ENCODE measurements around the gene ZBTB18. TPM values are rescaled to one million over a fixed set of nuclear protein-coding genes. Genes with fewer than 3 reads are reported as not detected.

ZBTB18 gene
- total RNA-seq, 1 experiment from 2014 or later = 11.7 TPM

DNA sequence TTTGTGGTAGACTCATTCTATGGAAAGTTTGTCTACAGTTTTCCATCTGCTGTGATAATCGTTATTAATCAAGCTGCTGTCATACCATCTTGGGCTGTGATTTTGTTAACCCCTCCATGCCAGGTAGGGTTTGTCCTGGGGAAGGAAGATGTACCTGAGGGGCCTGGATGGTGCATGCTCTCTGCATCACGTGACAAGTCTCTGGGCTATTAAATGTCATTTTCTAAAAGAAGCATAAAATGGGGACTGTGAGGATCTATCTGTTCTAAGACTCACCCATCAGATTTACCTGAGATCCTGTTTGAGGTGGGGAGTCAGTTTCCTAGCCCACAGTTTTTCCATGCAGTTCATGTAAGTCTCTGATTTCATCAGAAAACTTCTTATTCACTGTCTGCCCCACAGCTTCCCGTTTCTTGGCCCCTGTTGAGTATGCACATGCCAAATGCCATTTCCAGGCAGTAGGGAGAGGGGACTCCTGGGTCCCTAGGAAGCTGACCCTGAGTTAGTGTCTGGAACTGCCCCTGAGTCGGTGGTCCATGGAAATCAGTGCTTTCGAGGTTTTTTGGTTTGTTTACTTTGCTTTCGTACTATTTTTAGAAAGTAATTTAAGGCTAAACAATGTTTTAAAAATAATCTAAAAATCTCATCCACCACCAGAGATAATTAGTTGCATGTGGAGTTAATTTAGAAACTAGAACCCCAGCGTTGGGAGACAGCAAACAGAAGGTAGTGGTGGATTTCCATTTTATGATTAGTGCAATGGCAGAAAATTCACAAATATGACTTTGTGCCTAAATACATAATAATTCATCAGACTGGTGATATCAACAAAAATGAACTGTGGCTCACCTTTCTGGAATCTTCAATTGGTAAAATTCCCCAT, 46.7 kb downstream of the ZBTB18 start:
- no peak for DNase-seq (ENCODE audit: low read depth)
- in situ Hi-C loops (cut with HindIII; ENCODE audit: low pct_unique_long_range_greater_than_20kb, low sequenced_read_pairs) = no loop called here

DNA sequence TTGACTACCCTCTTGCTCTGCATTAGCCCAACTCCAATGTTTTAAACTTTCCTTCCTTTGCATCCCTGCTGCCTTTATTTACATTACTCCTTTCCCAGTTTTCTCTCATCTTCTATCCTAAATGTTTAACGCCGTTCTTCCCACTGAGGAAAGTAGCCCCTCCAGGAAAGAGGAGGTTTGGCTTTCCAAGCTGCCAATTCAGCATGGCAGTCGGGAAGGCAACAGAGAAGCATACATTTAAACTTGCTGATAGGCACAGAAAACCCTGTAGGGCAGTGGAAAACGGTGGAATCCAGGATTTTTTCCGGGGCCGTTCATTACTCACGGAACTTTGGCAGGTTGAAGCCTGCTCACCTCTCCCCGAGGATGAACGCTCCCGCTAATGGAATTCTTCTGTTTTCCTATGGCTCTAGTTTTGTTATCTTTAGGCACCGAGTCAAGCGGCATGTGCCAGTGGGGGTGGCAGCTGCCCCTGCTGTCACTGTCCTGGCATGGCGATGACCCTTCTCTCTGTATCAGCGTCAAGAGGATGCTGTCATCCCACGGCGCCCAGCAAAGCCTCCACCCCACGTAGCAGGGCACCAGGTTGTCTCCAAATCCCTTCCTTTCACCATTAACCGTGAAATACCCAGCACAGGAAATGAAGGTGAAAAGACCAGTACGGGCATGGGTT, 48.3 kb downstream of the ZBTB18 start:
- in situ Hi-C loops (cut with HindIII; ENCODE audit: low pct_unique_long_range_greater_than_20kb, low sequenced_read_pairs) = no loop called here
- DNase-seq (ENCODE audit: low read depth) = no peak

DNA sequence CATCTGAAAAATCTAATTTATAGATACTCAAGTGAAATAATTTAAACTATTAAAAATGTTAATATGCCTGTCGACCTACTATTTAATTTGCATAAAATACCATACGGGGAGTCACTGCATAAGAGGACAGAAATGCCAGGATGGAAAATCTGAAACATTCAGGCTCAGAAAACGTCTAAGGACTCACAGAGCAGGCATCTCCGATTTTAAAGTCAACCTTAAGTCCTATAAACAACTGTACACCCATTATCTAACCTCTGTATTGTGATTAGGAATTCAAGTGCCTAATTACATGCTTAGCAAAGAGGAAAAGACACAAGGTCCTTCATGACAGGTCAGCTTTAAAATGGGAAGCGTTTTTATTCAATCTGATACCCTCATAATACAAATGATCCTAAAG, 49.2 kb downstream of the ZBTB18 start:
- DNase-seq (ENCODE audit: low read depth) = no peak
- in situ Hi-C loops (cut with HindIII; ENCODE audit: low pct_unique_long_range_greater_than_20kb, low sequenced_read_pairs) = no loop called here

DNA sequence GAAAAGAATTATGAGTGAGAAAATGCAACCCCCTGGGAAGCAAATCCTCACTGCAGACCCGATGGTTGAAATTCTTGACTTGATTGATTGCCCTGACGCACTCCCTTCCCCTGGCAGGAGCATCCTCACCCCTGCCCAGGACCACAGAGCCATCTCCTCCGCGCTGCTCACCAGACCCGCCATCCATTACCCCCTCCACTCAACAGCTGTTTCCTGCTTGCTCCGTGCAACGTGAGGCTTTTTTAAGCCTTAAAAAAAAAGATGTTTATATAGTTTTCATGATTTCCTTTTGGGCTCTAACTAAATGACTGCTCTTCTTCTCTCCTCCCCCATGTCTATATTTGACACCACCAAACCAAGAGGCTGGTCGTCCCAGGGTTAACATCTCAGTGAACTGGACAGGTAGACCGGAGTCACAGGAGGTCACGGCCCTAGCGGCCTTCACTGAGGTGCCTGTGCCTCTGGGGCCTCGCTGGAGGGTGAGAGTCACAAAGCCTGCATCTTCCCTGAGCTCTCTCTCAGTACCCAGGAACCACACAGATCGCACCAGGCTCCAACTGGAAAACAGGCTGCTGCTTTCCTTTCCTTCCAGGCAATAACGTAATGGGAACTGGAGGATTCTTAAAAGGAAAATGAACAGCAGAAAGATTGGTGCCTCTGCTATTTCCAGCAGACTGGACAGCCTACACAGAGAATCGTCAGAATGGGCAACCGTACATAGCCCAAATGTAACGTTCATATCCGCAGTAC, 49.8 kb downstream of the ZBTB18 start:
- in situ Hi-C loops (cut with HindIII; ENCODE audit: low pct_unique_long_range_greater_than_20kb, low sequenced_read_pairs) = no loop called here
- no peak for DNase-seq (ENCODE audit: low read depth)

DNA sequence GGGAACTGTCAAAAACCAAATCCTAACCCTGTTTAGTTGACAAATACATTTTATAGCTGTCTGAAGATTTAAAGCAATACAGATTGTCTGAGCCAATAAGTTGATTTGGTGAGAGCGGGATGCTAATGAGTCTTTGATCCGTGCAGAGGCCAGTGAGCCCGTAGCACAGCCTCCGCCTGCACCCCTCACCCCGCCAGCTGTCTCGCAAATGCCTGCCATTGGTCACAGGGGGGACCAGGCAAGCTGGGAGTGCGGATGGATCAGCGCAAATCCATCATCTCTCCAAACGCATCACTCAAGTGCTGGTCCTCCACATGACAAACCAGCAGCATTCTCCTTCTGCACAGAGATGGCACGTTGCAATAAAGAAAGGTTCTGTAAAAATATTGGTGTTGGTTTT, 51.0 kb downstream of the ZBTB18 start:
- no peak for DNase-seq (ENCODE audit: low read depth)
- in situ Hi-C loops (cut with HindIII; ENCODE audit: low pct_unique_long_range_greater_than_20kb, low sequenced_read_pairs) = no loop called here

DNA sequence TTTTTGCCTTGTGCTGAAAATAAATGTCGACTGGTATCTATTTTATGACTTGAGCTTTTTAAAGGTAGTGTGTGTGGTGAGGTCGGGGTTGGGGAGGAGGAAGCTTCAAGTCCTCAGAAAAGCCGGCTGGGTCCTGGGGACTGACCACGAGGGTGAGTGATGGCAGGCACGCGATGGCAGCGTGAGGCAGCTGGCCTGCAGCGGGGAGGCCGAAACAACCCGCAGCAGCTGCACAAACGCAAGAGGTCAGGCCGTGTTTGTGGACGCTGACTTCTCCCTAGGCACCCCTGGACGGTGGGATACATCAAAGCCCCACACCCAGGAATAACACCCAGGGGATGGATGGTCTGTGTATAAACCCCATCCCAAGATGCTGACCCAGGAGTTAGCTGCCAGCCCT, 51.4 kb downstream of the ZBTB18 start:
- no peak for DNase-seq (ENCODE audit: low read depth)
- in situ Hi-C loops (cut with HindIII; ENCODE audit: low pct_unique_long_range_greater_than_20kb, low sequenced_read_pairs) = no loop called here

DNA sequence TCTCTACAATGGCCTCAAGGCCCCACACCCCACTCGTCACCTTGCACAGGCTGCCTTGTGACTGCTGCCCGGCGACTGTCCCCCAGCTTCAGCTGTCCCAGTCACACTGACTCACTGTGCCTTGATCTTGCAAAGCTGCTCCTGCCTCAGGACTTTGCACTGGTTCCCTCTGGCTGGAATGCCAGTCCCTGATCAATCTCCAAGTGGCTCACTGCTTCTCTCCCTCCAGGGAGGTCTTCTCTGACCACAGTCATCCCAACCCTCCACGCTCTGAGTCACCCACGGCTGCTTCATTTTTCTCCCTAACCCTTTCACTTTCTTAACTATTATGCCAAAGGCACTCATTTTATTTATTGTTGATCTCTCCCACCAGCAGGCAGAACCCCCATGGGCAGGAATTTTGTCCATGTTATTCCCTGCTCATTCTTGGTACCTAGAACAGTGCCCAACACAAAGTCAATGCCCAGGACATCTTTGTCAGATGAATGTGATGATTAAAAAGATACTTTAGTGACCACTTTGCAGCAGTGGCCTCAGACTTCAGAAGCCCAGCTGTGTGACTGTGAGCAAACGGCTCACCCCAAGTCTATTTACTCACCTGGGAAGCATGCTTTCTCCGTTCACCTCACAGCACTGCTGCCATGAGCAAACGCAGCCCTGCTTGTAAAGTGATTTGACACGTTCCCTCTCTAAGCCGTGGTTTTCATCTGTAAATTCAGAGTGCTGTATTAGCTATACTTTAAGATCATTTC, 53.4 kb downstream of the ZBTB18 start:
- in situ Hi-C loops (cut with HindIII; ENCODE audit: low pct_unique_long_range_greater_than_20kb, low sequenced_read_pairs) = no loop called here
- peak; percentile 85 for DNase-seq (ENCODE audit: low read depth)

DNA sequence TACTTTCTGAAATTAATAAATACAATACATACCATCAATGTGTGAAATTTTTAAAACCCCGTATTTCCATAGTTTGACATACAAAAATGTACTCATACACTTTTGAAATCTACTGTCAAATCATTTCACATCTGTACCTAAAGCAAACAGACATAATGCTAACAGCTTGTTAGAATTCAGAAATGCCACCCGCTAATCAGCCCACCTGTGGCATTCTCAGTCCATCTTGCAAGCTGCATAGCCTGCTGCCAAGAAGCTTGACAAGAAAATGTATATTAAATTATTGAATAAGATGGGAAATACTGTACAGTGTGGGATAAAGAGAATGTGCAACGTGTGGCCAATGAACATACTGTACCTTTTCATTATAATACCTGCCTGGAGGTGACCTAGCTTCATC, 55.1 kb downstream of the ZBTB18 start:
- no peak for DNase-seq (ENCODE audit: low read depth)
- in situ Hi-C loops (cut with HindIII; ENCODE audit: low pct_unique_long_range_greater_than_20kb, low sequenced_read_pairs) = no loop called here

Other genes with a start within 250 kb of the ZBTB18 start
- gene AKT3, start 201.0 kb upstream of the ZBTB18 start, total RNA-seq (2014; rRNA removed; shearing (Covaris generic); ENCODE audit: low replicate concordance) = 22.9 and 31.3 TPM in 2 replicates